ENCODE results near the gene THSD1.
"Not testable (repeated sequence)": the region's sequence is repeated elsewhere in the genome, so short reads cannot be mapped to it uniquely, and the experiment has no call there.

THSD1 gene

DNA sequence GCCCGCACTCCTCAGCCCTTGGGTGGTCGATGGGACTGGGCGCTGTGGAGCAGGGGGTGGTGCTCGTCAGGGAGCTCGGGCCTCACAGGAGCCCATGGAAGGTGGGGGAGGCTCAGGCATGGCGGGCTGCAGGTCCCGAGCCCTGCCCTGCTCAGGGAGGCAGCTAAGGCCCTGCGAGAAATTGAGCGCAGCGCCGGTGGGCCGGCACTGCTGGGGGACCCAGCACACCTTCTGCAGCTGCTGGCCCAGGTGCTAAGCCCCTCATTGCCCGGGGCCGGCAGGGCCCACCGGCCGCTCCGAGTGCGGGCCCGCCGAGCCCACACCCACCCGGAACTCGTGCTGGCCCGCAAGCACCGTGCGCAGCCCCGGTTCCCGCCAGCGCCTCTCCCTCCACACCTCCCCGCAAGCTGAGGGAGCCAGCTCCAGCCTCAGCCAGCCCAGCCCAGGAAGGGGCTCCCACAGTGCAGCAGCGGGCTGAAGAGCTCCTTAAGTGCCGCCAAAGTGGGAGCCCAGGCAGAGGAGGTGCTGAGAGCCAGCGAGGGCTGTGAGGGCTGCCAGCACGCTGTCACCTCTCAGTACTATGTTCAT lies 2.2 kb upstream of the THSD1 start:
- not testable (repeated sequence) for DNase-seq

- DNase-seq: not testable (repeated sequence)
These were observed 1.5 kb upstream of the THSD1 start for GRCh38 chr13:52407436-52407835.

GRCh38 chr13:52406629-52407028 lies 657 bp upstream of the THSD1 start:
- DNase-seq: no peak

DNA sequence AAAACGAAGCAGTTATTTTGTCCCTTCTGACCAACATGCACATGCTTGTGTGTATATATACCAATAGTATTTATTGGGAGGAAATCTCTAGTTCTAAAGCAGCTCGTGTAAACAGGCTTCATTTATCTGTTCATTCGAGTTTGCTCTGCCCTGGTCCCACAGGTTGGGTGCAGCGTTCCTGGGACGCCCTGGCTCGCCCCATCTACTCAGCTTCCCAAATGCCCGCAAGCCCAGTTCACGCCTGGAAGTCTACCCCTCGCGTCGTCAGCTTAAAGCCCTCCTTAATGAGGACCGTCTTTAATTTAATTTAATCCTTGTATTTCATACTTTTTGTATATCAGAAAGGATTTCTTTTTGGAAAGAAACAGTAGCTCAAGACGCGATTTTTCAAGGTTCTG lies 604 bp downstream of the THSD1 start:
- DNase-seq: no peak

DNA sequence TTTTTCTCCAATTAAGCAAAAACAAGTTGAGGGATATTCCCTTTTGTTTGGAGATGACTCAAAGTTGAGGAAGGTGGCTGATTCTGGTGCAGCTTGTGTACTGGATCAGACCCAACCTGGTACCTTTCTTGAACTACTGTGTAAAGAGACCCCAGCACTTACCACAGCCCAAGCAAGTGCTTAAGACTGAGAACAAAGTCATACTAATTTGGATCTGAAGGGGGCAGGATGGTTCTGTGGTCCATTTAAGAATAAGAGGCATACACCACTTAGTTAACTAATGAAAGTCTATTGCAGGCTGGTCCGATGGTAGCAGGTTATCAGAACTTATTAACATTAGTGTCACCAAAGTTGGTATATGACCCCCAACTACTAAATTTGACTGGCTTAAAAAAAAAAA lies 6.3 kb downstream of the THSD1 start:
- no peak for DNase-seq

- DNase-seq: no peak
These were observed 6.9 kb downstream of the THSD1 start for GRCh38 chr13:52399046-52399445.

DNA sequence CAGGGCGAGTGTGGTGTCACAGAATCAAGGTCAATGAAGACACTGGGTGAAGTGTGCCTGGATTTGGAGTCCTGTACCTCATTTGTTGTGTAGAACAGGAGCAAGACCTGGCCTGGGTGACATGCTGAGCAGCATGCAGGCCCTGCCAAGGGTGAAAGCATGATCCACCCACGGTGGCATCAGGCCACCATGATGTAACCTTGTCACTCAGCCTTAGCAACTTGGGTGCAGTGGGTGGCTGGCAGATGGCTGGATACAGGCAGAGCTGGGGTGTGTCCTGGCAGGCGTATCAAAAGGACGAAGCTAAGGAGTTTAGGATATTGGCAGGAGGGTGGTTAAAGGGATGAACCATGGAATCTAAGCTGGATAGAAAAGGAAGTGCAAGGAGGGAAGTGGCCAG lies 10.3 kb downstream of the THSD1 start:
- DNase-seq: no peak

GRCh38 chr13:52394586-52394985 lies 11.4 kb downstream of the THSD1 start:
- DNase-seq: no peak

DNA sequence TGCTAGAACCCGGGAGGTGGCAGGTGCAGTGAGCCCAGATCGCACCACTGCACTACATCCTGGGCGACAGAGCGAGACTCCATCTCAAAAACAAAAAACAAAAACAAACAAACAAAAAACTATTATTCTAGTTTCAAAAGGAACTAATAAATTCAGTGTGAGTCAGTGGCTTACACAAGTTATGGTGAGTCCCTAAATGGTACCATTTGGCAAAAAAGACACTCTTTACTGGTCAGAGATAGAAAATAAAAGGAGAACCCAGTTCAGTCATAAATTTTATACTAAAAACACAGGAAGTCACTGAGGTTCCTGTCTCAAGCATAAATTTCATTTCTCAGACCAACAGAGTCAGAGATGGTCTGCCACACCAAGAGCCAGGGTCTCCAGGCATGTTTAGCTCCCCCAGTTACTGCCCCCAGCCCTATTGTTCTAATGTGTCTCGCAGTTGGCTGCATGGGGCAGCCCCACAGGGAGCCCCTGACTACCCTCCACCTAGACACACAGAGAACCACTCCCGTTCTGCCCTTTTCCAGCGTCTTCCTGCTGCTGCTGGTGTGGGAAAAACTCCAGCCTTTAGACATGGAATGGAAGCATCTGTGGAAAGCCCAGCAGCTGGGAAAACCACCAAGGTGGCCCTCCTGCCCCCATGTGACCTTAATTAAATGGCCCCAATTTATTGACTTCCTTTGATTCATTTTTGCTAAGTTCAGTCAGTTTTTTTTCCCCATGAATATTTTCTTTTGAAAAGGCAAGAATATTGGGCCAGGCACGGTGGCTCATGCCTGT lies 12.2 kb downstream of the THSD1 start:
- no peak for DNase-seq

- no peak for DNase-seq
These were observed 18.3 kb downstream of the THSD1 start for GRCh38 chr13:52387721-52388120.

- DNase-seq: no peak
These were observed 20.1 kb downstream of the THSD1 start for GRCh38 chr13:52385870-52386269.

GRCh38 chr13:52383366-52383765 lies 22.6 kb downstream of the THSD1 start:
- no peak for DNase-seq

GRCh38 chr13:52378312-52378711 lies 27.7 kb downstream of the THSD1 start:
- DNase-seq: no peak

- no peak for DNase-seq
These were observed 28.1 kb downstream of the THSD1 start for GRCh38 chr13:52377898-52378297.

GRCh38 chr13:52374873-52375411 lies 31.0 kb downstream of the THSD1 start:
- DNase-seq: no peak

GRCh38 chr13:52374389-52374788 lies 31.6 kb downstream of the THSD1 start:
- DNase-seq: no peak

GRCh38 chr13:52373277-52373676 lies 32.7 kb downstream of the THSD1 start:
- not testable (repeated sequence) for DNase-seq

- no peak for DNase-seq
These were observed 34.2 kb downstream of the THSD1 start for GRCh38 chr13:52371736-52372247.

DNA sequence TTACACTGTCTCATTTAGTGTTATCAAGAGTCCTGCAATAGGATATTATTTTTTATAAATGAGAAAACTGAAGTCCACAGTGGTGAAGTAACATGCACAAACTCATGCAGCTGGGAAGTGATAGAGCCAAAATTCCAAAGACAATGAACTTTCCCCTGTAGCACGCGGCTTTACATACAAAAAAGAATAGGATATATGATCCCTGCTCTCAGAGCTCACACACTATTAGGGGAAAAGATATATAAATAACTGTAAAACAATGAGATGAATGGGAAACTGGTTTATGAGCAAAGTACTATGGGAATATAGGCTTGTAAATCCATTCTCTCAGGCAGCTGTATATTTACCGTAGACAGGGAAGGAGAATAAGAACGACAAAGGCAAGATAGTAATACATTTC lies 39.7 kb downstream of the THSD1 start:
- DNase-seq: no peak

DNA sequence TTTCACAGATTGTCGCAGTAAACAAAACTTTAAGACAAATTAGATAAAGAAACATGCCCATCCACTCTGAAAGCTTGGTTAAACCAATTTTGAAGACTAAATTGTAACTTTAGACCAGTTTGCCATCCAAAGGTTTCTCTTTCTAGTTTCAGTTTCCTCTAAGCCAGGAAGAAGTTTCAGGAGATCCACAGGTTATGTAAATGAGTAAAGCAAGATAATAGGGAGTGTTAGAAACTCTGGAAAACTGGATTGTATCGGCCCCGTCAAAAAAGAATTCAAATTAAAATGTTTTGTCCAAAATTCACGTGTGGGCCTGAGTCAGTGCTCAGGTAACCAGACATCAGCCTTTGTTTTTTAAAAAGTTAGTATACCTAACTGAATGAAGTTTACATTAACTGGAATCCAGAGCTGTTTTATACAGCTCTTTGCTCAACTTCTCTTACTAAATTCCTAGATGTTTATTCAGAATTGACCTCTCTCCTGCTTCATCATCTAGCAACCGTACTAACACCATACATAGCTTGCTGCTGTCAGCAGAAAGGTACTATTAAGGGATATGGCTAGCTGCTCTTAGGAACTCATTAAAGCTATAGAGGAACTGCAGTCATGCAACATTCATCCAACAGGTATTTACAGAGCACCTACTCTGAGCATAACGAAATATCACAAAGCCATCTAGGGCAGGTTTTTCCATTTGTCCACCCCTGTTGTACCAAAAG lies 43.6 kb downstream of the THSD1 start:
- DNase-seq: not testable (repeated sequence)

GRCh38 chr13:52361225-52361624 lies 44.7 kb downstream of the THSD1 start:
- DNase-seq: no peak

- no peak for DNase-seq
These were observed 46.4 kb downstream of the THSD1 start for GRCh38 chr13:52359534-52359933.

- no peak for DNase-seq
These were observed 49.6 kb downstream of the THSD1 start for GRCh38 chr13:52356327-52356726.

DNA sequence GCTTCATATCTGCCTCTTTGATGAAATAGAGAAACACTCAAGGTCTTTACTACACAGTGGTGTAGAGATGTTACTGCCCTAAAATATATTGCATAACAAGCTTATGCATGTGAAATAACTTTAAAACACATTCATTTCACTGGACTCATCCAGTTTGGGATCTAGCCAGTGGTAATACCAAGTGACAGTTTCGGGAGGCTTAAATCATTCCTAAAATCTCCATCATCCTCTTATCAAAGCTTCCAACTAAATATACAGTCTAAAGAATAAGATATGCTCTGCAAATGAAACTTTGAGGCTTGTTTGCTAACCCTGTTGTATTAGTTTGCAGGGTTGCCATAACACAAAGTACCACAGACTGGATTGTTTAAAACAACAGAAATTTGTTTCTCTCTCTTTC lies 52.8 kb downstream of the THSD1 start:
- DNase-seq: no peak
